Measurements from ENCODE around the gene MAGI2. TPM values are rescaled to one million over a fixed set of nuclear protein-coding genes. Genes with fewer than 3 reads are reported as not detected.

Gene MAGI2
- polyA plus RNA-seq, 1 donor: 4.2 TPM

DNA sequence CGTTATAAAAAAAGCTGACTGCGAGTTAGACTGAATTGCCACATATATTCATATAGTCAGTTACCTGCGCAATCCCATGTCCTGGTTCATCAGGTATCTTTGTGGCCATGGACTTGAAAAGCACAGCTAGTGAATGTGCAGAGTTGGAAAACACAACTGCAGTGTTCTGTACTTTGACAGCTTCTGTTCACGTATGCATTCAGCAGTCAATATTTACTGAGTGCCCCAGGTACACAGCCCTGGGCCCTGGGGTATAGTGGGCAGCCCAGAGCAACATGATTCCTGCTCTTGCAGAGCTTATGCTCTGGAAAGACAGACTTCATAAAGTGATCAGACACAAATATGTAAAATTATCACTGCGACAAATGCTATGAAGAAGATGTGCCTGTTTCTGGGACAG lies 1341.0 kb downstream of the MAGI2 start:
- DNase-seq: no peak

GRCh38 chr7:78111386-78111785 lies 1342.1 kb downstream of the MAGI2 start:
- no peak for DNase-seq

DNA sequence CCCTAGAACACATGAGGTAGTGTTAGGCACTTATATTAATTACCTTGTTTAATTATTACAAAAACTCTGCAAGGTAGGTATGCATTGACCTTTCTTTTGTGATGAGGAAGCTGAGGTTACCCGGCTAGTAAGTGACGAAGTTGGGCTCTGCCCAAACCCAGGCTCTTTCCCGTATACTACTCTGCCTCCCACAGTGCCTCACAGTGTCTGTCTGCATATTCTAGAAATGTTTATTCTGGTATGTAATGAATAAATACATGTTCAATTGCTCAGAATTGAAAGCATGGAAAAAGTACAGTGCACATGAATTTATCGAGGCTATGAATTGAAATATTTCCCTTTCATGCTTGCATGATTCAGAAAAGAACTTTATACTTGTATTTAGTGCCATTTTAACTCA lies 1350.0 kb downstream of the MAGI2 start:
- DNase-seq: no peak

DNA sequence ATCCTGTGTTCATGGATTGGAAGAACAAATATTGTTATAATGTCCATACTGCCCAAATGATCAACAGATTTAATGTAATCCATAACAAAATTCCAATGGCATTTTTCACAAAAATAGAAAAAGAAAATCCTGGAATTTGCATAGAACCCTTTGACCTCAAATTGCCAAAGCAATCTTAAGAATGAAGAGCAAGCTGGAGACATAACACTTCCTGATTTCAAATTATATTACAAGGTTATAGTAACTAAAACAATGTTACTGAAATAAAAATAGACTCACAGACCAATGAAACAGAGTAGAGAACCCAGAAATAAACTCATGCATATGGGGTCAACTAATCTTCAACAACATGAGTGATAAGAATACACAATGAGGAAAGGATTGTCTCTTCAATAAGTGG lies 1352.4 kb downstream of the MAGI2 start:
- no peak for DNase-seq

GRCh38 chr7:78099715-78100394 lies 1353.6 kb downstream of the MAGI2 start:
- DNase-seq: no peak

- no peak for DNase-seq
Observed at GRCh38 chr7:78095549-78095948, 1357.9 kb downstream of the MAGI2 start.

GRCh38 chr7:78092331-78092730 lies 1361.1 kb downstream of the MAGI2 start:
- no peak for DNase-seq

- no peak for DNase-seq
Observed at GRCh38 chr7:78090616-78091015, 1362.9 kb downstream of the MAGI2 start.

- no peak for DNase-seq
Observed at GRCh38 chr7:78083476-78084120, 1369.9 kb downstream of the MAGI2 start.

GRCh38 chr7:78082556-78082955 lies 1370.9 kb downstream of the MAGI2 start:
- DNase-seq: no peak

GRCh38 chr7:78081888-78082287 lies 1371.6 kb downstream of the MAGI2 start:
- no peak for DNase-seq

GRCh38 chr7:78081344-78081743 lies 1372.1 kb downstream of the MAGI2 start:
- DNase-seq: no peak

GRCh38 chr7:78080811-78081210 lies 1372.7 kb downstream of the MAGI2 start:
- no peak for DNase-seq

DNA sequence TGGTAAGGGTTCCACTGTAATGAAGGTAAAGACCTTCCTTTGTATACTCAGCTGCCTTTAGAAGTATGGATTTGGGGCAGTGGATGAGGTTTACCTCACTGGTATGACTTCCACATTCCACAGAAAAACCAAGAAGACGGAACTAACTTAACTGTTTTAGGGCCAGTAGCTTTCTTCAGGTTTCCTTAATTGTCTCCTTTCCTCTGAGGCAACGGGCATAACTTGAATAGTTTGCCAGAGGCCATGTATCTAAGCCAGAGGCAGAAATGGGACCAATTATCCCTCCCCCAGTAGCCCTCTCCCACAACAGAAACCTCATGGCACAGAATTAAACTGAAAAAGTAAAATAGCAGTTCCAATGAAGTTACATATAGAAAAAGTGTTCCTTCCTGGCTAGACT lies 1373.2 kb downstream of the MAGI2 start:
- DNase-seq: no peak

- DNase-seq: no peak
Observed at GRCh38 chr7:78074713-78075112, 1378.8 kb downstream of the MAGI2 start.

DNA sequence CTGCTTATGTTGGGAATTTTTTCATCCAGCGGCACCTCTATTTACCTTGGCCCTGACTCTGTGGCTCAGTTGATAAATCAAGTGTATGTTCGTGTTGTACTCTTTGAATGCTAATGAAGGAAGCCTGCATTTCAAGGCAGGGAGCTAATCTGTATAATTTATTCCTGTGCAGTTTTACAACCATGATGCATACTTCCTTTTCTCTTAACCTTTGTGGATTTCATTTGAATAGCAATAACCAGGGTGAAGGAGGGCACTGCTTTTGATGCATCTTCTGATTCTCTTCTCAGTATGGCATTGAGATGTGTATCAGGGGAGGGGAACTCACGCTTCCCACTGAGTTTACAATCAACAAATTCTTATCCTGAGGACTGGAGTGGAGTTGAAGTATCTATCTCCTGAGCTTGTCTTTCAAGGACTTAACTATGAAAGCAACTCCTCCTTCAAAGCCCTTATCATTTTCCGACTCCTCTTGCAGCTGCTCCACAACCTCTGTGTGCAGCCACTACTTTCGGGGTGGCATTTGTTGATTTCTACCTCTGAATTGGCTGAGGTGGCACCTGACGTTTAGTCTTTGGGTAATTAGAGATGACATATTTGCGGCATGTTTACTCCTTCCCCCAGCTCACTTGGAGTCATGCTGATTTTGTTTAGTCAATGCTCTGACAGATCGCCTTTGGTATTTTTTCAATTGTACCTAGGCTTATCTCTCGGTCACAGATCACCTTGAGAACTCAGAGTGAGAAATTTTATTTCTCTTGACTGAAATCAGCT lies 1379.7 kb downstream of the MAGI2 start:
- no peak for DNase-seq

- DNase-seq: no peak
Observed at GRCh38 chr7:78072201-78072590, 1381.3 kb downstream of the MAGI2 start.

GRCh38 chr7:78071491-78072200 lies 1381.8 kb downstream of the MAGI2 start:
- DNase-seq: no peak

GRCh38 chr7:78066599-78066998 lies 1386.9 kb downstream of the MAGI2 start:
- DNase-seq: no peak

GRCh38 chr7:78063758-78064157 lies 1389.7 kb downstream of the MAGI2 start:
- DNase-seq: no peak

GRCh38 chr7:78062214-78062613 lies 1391.3 kb downstream of the MAGI2 start:
- no peak for DNase-seq

GRCh38 chr7:78057571-78057970 lies 1395.9 kb downstream of the MAGI2 start:
- no peak for DNase-seq

GRCh38 chr7:78055599-78055998 lies 1397.9 kb downstream of the MAGI2 start:
- no peak for DNase-seq

Data from hindlimb muscle (tissue), 1 donor.